DMS79 treated with DMSO at 0.1 percent for 48 hours (cell line): ENCODE measurements around the gene RIC8B.

Experiments
- DNase-seq: peaks from one replicate; lab custom pipeline; 2025; lab: John Stamatoyannopoulos, UW

Gene RIC8B

DNA sequence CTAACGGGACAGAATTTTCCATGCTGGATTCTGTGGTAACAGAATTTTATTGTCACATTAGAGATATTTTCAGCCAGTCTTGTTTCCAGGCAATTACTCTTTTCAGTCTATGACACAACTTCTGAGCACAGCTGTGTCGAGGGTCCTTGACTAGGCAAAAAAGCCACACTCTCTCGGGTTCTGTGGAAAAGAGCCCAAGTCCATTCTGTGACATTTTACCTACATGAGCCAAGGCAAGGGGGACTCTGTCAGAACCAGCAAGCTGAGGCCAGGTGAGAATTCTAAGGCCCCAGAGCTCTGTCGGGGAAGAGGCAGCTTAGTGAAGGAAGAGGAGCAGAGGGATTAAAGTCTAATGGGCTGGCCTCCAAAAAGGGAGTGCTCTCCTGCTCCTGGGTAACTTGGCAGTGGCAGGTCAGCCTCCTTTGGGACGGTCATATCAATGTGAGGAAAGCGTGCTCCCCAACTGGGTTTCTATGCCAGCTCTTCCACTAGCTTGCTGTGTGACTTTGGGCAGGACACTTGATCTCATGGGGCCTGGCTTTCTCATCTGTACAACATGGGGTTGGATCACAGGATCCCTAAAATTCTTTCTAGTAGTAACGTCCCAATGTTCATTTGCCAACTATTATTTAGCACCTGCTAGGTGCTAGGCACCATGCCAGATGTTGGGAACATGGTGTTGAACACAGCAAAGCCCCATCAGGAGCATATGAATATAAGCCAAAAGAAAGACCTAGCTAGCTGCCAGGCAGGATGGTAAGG is 16.0 kb upstream of the RIC8B start:
- peak; percentile 39 for DNase-seq

DNA sequence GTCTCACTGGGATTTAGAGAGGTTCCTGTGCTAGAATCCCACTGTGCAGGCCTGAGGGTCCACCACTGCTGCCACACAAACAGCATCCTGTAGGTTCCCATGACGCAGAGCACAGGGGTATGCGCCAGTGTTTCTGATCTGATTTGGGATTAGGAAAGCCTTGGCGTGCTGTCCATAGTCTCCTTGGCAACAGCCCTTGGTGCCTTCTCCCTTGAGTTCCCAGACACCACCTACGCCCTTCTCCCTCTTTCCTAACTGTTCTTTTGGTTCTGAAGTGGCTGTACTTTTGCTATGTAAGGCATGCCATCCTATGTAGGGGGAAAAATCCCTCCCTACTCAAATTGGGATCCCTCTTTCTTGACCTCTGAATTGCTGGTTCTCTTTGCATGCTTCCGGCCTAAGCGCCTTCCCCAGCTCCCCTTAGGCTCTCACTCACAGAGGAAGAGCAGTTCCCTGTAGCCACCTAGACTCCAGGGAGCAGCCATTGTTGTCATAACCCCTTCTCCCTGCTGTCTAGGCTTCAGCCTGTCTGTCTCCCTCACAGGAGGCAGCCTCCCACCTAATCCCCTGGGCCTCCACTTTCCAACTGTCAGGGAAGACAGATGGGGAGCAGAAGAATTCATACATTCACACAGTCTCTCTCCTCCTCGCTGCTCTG is 14.8 kb upstream of the RIC8B start:
- no peak for DNase-seq

DNA sequence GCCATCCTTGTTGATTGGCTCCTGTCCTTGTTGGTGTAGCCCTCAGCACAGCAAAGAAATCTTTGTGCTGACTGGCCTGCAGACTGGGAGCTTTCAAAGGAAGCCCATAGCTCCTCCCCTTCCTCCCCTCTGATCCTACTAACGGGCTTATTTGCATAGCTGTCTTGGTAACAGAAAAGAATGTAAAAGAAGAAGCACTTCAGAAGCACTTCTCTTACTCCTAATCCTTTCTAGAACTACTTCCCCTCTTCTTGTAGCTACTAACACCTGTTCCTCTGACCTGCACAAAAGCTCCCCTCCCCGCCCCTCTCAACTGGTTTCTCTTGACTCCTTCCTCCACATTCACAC is 14.3 kb upstream of the RIC8B start:
- DNase-seq = peak; percentile 87

DNA sequence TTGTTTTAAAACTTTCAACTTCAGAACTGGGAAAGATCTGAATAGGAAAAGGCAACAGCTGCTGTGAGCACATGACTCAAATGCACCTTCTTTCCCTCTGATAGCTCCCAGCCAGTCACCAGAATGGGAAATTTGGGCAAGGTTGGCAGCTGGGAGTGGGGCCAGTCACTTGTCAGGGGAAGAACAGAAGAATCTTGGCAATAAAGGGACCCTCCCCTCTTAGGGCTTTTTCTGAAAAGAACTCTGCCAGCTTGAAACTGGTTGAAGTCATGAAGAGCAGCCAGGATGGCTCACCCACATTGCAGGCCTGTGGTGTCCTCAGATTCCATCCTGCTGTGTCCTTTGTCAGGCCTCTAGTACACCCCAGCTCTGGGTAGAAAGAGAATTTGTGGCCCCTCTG is 10.3 kb upstream of the RIC8B start:
- no peak for DNase-seq

DNA sequence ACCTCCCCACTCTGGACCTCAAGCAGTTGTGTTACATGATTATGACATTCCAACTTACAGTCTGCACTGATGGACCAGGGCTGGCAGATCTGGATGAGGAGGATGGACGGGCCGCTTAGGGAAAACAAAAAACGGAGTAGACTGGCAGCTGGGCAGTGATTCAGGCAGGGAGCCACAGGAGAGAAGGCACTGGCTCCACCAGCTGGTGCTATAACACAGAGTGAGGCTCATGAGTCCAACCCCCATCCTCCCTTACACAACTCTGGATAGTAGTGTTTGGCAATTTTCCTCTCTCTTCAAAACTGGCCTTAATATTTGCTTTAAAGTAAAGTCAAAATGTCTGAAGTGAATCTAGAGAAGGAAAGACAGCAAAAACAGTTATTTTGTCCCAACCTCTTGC is 9.7 kb upstream of the RIC8B start:
- DNase-seq = no peak

DNA sequence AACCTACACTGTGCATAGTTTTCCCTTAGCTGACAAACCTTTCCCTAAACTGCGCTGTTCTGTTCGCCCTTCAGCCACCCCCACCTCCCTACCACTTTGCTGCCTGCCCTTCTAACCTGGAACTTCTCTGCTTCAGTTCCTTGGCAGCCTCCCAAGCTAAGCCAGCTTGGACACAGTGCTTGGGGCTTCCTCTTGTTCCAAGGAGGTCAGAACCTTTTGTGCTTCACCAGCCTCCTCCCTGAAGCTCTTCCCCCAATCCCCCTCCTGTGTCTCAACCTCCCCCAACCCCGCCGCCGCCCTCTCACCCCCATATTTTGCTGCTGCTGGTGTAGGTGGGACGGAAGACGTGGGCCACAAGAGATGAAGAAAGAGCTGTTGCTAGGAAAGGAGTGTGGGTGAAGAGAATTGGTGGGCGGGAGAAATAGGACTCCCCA is 8.1 kb upstream of the RIC8B start:
- DNase-seq = no peak

DNA sequence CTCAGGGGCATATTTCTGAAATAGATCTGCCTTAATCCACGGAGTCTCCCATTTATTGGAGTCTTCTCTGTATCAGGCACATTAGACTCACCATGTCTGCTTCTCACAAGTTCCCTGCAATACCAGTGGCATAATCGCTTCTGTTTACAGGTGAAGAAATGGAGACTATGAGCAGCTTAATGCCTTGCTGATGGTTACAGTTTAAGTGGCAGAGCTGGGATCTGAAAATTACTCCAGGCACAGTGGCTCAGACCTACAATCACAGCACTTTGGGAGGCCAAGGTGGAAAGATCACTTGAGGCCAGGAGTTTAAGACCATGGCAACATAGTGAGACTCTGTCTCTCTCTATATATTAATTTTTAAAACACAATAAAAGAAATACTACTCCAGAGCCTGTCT is 7.3 kb upstream of the RIC8B start:
- no peak for DNase-seq

DNA sequence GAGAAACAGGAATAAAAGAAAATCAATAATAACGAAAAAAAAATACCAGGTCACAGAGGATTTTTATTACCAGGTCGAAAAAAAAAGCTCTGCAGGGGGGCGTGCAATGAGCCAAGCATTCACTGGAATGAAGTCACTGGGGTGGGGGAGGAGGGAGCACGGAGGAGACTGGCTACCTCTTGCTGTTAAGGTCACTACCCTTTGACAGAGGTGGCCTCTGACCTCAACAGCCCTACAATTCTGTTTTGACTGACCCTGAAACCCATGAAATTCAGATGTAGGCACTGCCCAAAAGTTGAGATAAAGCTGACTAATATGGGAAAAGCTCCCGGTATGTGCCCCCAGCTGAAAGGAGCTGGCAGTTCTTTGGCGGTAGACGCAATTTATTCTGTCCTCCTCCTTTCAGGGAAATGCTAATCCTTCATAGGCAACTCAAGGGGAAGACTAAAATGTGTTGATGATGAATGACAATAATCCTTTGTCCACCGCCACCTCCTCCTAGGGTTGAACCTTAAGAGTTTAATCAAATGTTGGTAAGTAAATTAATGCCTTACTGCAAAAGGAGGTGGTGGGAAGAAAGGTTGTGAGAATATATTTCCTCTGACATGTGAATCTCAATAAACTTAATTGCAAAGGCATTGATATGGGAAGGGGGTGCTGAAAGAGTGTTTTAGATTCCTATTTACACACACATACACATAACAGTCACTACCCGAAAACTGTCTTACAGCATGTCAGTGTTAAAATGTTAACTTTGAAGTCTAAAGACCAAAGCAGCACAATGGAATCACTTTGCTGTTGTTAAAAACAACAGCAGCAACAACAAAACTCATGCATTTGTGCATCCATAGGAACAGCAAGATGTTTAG is 6.3 kb upstream of the RIC8B start:
- DNase-seq = no peak

DNA sequence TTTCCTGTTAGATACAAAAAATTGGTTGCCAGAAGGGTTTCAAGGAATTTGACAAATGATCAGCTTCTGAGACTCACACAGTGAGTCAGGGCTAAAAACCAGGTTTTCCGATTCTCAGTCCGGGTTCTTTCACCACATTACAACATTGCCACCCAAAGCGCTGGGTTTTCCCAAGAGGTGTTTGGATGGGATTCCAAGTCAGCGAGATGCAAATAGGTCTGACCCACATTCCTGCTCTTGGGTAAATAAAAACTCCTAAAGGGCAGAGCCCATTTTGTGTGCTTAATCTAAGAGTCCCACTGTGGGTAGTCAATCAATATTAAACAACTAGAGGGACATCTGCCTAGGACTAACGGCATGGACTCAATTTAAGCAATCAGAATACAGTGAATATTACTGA is 5.4 kb upstream of the RIC8B start:
- no peak for DNase-seq

DNA sequence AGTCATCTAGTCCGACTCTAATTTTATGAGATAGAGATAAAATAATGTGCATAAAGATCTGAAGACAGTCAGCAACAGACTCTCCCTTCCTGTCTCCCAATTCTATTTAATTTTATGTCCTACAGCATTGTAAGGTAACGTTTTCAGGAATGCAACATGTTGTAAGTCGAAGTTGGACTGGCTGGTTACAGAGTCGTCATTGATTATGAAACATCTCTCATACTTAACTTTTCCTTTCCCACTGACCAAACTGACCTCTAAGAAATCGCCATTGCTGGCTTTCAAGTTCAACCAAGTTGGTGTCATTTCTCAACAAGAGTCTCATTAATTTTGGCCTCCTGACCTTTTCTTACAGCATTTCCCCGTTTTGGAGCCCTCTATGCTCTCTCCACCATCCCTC is 4.9 kb upstream of the RIC8B start:
- DNase-seq = no peak

DNA sequence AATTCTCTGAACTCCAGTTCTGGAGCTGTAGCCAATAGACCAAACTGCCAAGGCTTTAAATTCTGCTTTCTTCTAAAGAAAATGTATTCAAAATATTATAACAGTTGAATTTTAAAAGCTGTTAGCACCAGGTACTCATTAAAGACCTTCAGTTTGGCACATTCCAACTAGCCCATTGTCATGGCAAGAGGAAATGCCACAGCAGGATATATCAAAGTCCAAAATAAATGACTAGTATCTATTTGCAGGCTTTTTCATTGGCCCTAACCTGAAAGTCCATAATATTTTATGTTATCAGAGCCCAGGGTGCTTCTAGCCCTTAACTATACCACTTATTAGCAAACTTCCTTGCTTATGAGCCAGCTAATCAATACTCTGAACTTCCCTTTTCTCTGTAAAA is 3.1 kb upstream of the RIC8B start:
- DNase-seq = no peak

DNA sequence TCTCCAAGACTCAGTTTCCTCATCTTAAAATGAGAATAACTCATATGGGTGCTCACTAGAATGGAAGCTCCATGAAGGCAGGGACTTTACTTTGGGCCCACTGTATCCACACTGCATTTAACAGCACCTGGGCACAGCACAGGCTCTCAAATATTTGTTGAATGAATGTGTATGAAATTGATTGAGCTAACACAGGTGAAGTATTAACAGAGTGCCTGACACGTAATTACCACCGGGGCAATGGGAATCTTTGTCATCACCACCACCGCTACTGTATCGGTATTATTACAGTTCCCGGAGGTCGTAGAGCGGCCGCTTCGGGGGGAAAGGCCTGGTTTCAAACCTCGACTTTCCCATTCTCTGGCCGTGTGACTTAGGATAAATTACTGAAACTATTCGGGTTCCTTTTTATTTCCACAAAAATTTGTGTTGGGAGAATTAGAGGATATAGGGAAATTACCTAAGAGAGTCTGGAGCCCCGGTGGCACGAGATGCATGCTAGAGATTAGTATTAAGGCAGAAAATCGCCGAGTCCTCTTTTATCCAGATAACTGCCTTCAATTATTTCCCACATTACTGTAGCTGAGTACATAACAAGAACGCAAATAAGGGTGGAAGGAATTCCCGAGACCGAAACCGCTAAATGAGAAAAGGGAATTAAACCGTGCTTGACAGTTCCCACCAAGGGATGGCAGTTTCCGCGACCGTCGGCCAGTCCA is 1.0 kb upstream of the RIC8B start:
- no peak for DNase-seq

DNA sequence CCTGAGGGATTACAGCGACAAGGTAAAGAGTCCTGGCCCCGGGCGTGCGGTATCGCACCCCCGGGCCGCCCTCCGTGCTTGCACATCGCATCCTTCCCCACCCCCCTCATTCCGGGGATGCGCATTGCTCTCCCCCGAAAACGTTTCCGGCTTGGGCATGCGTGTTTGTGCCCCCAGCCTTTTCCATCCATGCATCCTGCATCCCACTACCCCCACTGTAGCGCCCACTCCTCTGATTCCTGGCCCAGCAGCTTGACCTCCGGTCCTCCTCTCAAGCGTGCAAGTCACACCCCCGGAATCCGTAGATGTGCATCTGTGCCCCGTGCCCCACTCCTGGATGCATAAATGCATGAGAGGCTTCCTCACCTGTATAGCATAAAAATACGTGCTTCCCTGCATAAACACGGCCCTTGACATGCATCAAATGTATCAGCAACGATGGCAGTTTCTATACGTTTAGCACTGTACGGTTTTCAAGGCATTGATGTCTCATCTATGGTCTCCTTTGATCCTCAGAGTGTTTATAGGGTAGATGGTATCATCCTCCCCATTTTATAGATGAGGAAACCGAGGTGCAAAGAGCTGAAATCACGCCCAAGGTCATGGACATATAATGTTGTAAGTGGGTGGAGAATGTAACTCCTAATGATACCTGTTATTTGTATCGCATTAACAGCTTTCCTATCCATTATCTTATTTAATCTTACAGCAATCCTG is 484 bp downstream of the RIC8B start:
- DNase-seq = no peak

DNA sequence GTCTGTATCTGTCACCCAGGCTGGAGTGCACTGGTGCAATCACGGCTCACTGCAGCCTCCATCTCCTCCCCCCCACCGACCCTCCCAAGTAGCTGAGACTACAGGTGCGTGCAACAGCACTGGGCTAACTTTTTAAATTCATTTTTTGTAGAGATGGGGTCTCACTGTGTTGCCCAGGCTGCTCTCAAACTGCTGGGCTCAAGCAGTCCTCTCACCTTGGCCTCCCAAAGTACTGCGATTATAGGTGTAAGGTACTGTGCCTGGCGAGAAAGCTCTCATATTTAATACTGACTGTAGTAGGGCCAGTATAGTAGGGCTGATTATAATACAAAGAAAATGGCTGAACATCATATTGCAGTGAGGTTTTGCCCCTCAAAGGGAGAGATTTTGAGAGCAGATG is 2.4 kb downstream of the RIC8B start:
- no peak for DNase-seq

DNA sequence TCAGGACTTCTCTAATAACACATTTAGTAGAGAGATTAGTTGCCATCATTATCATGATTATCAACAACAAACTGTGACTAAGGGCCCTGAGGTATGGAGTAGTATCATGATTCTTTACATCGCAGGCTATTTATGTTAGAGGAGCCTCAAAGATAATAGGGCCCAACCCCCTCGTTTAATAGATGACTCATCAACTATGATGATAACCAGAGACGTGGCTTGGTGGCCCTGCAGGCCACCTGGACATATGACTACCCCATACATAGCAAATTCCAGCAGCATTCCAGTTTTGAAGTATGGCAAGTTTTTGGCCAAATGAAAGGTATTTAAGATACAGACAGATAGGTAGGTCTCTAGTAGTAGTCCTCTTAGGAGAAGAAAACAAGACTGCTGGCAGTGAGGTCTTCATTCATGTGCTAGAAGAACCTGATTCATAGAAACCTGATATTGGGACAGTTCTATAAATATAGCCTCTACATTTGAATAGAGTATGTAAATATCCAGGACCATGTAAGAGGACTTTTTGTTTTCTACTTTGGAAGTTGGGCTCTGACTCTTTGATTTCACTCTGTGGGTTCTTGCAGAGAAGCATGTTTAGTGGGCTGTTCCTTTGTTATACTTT is 5.6 kb downstream of the RIC8B start:
- no peak for DNase-seq

DNA sequence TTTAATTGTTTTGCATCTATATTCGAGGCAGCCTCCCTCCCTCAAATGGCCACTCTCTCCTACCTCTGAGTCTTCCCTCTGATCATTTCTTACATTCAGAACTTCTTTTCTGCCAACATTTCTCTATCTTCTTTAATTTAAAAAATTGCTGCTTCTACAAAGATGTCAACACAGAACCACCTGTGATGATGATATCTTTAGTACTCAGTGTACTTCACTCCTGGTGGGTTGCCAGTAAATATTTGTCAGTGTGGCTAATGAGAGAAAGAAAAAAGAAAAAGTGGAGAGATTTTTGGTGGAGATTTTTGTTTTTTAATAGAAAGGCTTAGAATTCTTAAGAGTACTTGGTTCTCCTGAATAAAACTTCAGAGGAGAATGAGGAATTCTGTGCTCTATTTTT is 8.1 kb downstream of the RIC8B start:
- DNase-seq = no peak

DNA sequence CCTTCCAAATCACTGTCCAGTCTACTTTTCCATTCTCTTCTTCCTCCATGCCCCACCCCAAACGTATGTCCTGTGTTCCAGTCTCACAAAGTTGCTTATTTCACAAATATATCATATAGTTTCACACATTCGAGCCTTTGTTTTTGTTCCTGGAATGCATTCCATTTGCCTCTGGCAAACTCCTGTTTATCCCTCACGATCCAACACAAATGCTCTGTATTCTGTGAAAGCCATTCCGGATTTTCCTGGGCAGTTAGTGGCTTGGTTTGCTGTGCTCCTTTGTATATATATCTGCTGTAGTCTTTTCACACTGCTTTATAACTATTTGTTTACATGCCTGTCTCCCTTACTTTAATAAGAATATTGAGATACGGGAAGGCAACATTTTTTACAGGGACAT is 9.0 kb downstream of the RIC8B start:
- DNase-seq = no peak

DNA sequence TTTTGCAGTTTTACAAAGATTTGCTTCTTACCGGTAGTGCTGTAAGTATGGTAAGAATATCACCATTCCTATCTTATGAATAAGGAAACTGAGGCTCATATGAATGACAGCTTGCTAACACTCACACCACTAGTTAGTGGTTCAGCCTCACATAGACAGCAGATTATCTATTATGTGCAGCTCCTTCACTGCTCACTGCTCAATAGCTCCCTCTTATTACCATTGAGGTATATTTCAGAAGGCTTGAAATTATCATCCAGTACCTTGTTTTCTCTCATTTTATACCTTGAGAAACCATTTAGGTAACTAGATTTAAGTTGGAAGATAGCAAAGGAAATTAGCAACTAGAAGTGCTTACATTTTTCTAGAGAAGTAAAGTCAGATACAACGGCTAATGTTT is 15.5 kb downstream of the RIC8B start:
- DNase-seq = no peak

DNA sequence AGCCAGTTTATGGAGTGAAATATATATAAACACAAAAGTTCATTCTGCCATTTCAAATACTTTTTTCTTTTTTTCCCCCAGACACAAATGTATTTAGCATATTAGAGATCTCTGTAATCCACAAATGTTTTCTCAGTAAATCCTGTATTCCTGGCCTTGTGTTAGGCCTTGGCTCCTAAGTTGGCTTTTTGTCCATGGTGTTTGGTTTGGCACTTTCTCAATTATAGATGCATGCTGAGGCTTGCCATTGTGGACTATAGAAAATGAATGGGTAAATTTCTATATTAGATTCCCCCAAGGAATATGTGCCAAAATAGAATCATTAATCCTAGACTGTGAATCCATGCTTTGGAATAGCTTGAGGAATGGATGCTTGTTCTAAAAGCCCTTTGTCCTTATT is 17.0 kb downstream of the RIC8B start:
- DNase-seq = no peak

DNA sequence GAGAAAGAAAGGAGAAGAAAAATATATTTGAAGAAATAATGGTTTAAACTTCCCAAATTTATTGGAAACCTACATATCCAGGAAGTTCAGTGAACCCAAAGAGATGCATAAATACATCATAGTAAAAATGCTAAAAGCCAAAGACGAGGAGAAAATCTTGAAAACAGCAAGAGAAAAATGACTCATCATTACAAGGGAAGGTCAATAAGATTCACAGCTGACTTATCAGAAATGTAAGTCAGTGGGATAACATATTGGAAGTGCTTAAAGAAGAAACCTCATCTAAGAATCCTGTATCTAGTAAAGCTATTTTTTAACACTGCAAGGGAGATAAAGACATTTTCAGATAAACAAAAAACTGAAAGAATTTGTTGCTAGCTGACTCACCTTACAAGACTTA is 19.9 kb downstream of the RIC8B start:
- DNase-seq = no peak

DNA sequence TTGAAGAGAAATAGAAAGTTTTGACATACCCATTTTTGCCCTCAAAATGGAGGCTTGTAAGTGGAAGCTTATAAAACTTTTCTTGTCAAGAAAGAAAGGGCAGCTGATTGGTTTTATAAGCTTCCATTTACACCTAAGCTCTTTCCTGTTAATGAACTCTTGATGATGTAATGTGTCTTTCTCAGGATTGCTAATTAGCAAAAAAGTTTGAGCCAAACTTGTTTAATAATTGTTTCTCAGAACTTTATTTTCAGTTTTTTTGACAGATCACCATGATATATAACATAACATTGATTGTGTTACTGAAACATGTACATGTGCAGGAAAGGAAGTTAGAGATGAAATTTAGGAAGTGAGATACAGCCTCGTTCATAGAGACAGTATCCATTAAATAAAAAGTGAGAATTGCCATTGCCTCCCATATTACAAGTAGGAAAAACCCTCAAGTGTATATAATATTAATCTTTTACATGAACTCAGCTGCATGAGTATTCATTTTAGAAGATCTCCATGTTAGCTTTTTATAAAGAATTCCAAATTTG is 26.8 kb downstream of the RIC8B start:
- DNase-seq = no peak
